Measurements from ENCODE around the gene TTLL13. TPM values are rescaled to one million over a fixed set of nuclear protein-coding genes. Genes with fewer than 3 reads are reported as not detected.

The TTLL13 gene
- total and polyA plus RNA-seq, 12 donors, result 0.09 to 0.78 (median 0.24) TPM; not detected in 4

- Histone ChIP-seq H3K27ac (no peak overlapping the region), H3K9me3 (no peaks in the 10 kb centered on the region), H3K36me3 (peaks cover 0 to 78% (median 10%) of the 10 kb centered on the region in 9 donors), H3K4me1 (peaks cover 4 to 21% (median 14%) of the 10 kb centered on the region in 9 donors), H3K27me3 (no peaks in the 10 kb centered on the region), H3K4me3 (no peak overlapping the region)
- DNase-seq, result no peak
- intact Hi-C loops (cut with DNase I), result no loop called here
- 87 to 92% methylated on average over 3 of the region's 3 CpGs for WGBS, 2 donors
- no peak for ATAC-seq
- no peak for TF ChIP-seq CTCF (IDR thresholded peaks at IDR 0.05)
Observed at GRCh38 chr15:90239371-90239770, 10.0 kb upstream of the TTLL13 start.

- Histone ChIP-seq H3K4me1 (peaks cover 0 to 12% (median 5%) of the 10 kb centered on the region in 9 donors), H3K27me3 (no peaks in the 10 kb centered on the region), H3K9me3 (no peaks in the 10 kb centered on the region), H3K4me3 (no peak overlapping the region), H3K36me3 (peaks cover 0 to 70% (median 10%) of the 10 kb centered on the region in 9 donors), H3K27ac (peak overlapping the region in 3 of 10 donors; percentile 34 to 56 (median 40))
- DNase-seq, result no peak
- 87 to 89% methylated on average over 8 of the region's 8 CpGs for WGBS, 2 donors
- no peak for TF ChIP-seq CTCF (IDR thresholded peaks at IDR 0.05)
- peak in 1 of 8 donors; percentile 6 for ATAC-seq
- intact Hi-C loops (cut with DNase I), result no loop called here
Observed at GRCh38 chr15:90240856-90241255, 8.5 kb upstream of the TTLL13 start.

GRCh38 chr15:90241343-90242192, 7.8 kb upstream of the TTLL13 start:
- DNase-seq, result peak in 1 of 2 donors; percentile 41

More at GRCh38 chr15:90241343-90242192, 7.8 kb upstream of the TTLL13 start:
- Histone ChIP-seq H3K27me3 (no peaks in the 10 kb centered on the region), H3K27ac (peak overlapping the region in 7 of 10 donors; percentile 7 to 65 (median 35)), H3K9me3 (no peaks in the 10 kb centered on the region), H3K36me3 (peaks cover 0 to 63% (median 10%) of the 10 kb centered on the region in 9 donors), H3K4me1 (peaks cover 0 to 12% (median 5%) of the 10 kb centered on the region in 9 donors), H3K4me3 (no peak overlapping the region)
- no peak for TF ChIP-seq CTCF (IDR thresholded peaks at IDR 0.05)
- intact Hi-C loops (cut with DNase I), result no loop called here
- WGBS, 2 donors, result 43 to 54% methylated on average over 22 of the region's 22 CpGs
- peak; percentile 56 to 86 (median 74) for ATAC-seq

All from heart right ventricle (tissue), 16 donors.